ENCODE data around the gene ARHGEF10L.

ARHGEF10L gene

GRCh38 chr1:17596651-17597509 lies 57.4 kb downstream of the ARHGEF10L start:
- no peaks in the 10 kb centered on the region for H3K4me1 ChIP-seq (ENCODE audit: insufficient read depth, low read length)
- H3K9me3 ChIP-seq (ENCODE audit: insufficient read depth, low read depth, low read length), result no peaks in the 10 kb centered on the region
- no peak overlapping the region for H3K4me3 ChIP-seq (ENCODE audit: low read length)
- WGBS, result 88% methylated on average over 19 of the region's 19 CpGs
- H3K27ac ChIP-seq (ENCODE audit: low read depth, low read length), result no peak overlapping the region
- peaks cover 14% of the 10 kb centered on the region for H3K36me3 ChIP-seq (ENCODE audit: insufficient read depth, low read length)
- no peaks in the 10 kb centered on the region for H3K27me3 ChIP-seq (ENCODE audit: insufficient read depth, low read length)
- no peak overlapping the region for H3K9ac ChIP-seq (ENCODE audit: low read depth, low read length)

GRCh38 chr1:17597651-17598050 lies 58.2 kb downstream of the ARHGEF10L start:
- Histone ChIP-seq H3K27me3 (ENCODE audit: insufficient read depth, low read length) (no peaks in the 10 kb centered on the region), H3K27ac (ENCODE audit: low read depth, low read length) (no peak overlapping the region), H3K9me3 (ENCODE audit: insufficient read depth, low read depth, low read length) (no peaks in the 10 kb centered on the region), H3K36me3 (ENCODE audit: insufficient read depth, low read length) (peaks cover 14% of the 10 kb centered on the region), H3K9ac (ENCODE audit: low read depth, low read length) (no peak overlapping the region), H3K4me3 (ENCODE audit: low read length) (no peak overlapping the region), H3K4me1 (ENCODE audit: insufficient read depth, low read length) (no peaks in the 10 kb centered on the region)
- 94% methylated on average over 9 of the region's 9 CpGs for WGBS

- H3K27ac ChIP-seq (ENCODE audit: low read depth, low read length), result no peak overlapping the region
- WGBS, result 80% methylated on average over 3 of the region's 3 CpGs
These were observed 58.8 kb downstream of the ARHGEF10L start for GRCh38 chr1:17598251-17598650.

GRCh38 chr1:17599291-17599953 lies 59.9 kb downstream of the ARHGEF10L start:
- WGBS, result 94% methylated on average over 12 of the region's 12 CpGs

More at GRCh38 chr1:17598251-17598650, 58.8 kb downstream of the ARHGEF10L start:
- H3K4me3 ChIP-seq (ENCODE audit: low read length), result no peak overlapping the region
- peaks cover 10% of the 10 kb centered on the region; the same call in 1 of the 2 replicates for H3K36me3 ChIP-seq (ENCODE audit: insufficient read depth, low read length)
- no peaks in the 10 kb centered on the region for H3K4me1 ChIP-seq (ENCODE audit: insufficient read depth, low read length)
- H3K9ac ChIP-seq (ENCODE audit: low read depth, low read length), result no peak overlapping the region
- H3K9me3 ChIP-seq (ENCODE audit: insufficient read depth, low read depth, low read length), result no peaks in the 10 kb centered on the region
- H3K27me3 ChIP-seq (ENCODE audit: insufficient read depth, low read length), result no peaks in the 10 kb centered on the region

GRCh38 chr1:17599954-17600300 lies 60.4 kb downstream of the ARHGEF10L start:
- H3K4me3 ChIP-seq (ENCODE audit: low read length), result no peak overlapping the region
- H3K27me3 ChIP-seq (ENCODE audit: insufficient read depth, low read length), result no peaks in the 10 kb centered on the region
- WGBS, result 93% methylated on average over 5 of the region's 5 CpGs
- no peaks in the 10 kb centered on the region for H3K4me1 ChIP-seq (ENCODE audit: insufficient read depth, low read length)
- H3K27ac ChIP-seq (ENCODE audit: low read depth, low read length), result no peak overlapping the region
- peaks cover 9% of the 10 kb centered on the region; the same call in 1 of the 2 replicates for H3K36me3 ChIP-seq (ENCODE audit: insufficient read depth, low read length)
- no peaks in the 10 kb centered on the region for H3K9me3 ChIP-seq (ENCODE audit: insufficient read depth, low read depth, low read length)
- H3K9ac ChIP-seq (ENCODE audit: low read depth, low read length), result no peak overlapping the region

More at GRCh38 chr1:17599291-17599953, 59.9 kb downstream of the ARHGEF10L start:
- no peaks in the 10 kb centered on the region for H3K9me3 ChIP-seq (ENCODE audit: insufficient read depth, low read depth, low read length)
- no peak overlapping the region for H3K9ac ChIP-seq (ENCODE audit: low read depth, low read length)
- H3K36me3 ChIP-seq (ENCODE audit: insufficient read depth, low read length), result peaks cover 7% of the 10 kb centered on the region; the same call in 1 of the 2 replicates
- H3K27me3 ChIP-seq (ENCODE audit: insufficient read depth, low read length), result no peaks in the 10 kb centered on the region
- no peak overlapping the region for H3K4me3 ChIP-seq (ENCODE audit: low read length)
- H3K27ac ChIP-seq (ENCODE audit: low read depth, low read length), result no peak overlapping the region
- H3K4me1 ChIP-seq (ENCODE audit: insufficient read depth, low read length), result no peaks in the 10 kb centered on the region

GRCh38 chr1:17600321-17600720 lies 60.8 kb downstream of the ARHGEF10L start:
- H3K9ac ChIP-seq (ENCODE audit: low read depth, low read length), result no peak overlapping the region
- H3K27ac ChIP-seq (ENCODE audit: low read depth, low read length), result no peak overlapping the region
- H3K9me3 ChIP-seq (ENCODE audit: insufficient read depth, low read depth, low read length), result no peaks in the 10 kb centered on the region
- H3K27me3 ChIP-seq (ENCODE audit: insufficient read depth, low read length), result no peaks in the 10 kb centered on the region
- H3K4me1 ChIP-seq (ENCODE audit: insufficient read depth, low read length), result no peaks in the 10 kb centered on the region
- H3K4me3 ChIP-seq (ENCODE audit: low read length), result no peak overlapping the region
- peaks cover 9% of the 10 kb centered on the region; the same call in 1 of the 2 replicates for H3K36me3 ChIP-seq (ENCODE audit: insufficient read depth, low read length)
- 95% methylated on average over 6 of the region's 6 CpGs for WGBS

GRCh38 chr1:17601643-17602382 lies 62.3 kb downstream of the ARHGEF10L start:
- Histone ChIP-seq H3K9me3 (ENCODE audit: insufficient read depth, low read depth, low read length) (no peaks in the 10 kb centered on the region), H3K27me3 (ENCODE audit: insufficient read depth, low read length) (no peaks in the 10 kb centered on the region), H3K9ac (ENCODE audit: low read depth, low read length) (no peak overlapping the region), H3K4me1 (ENCODE audit: insufficient read depth, low read length) (no peaks in the 10 kb centered on the region), H3K36me3 (ENCODE audit: insufficient read depth, low read length) (peaks cover 18% of the 10 kb centered on the region; the same call in 1 of the 2 replicates), H3K27ac (ENCODE audit: low read depth, low read length) (no peak overlapping the region), H3K4me3 (ENCODE audit: low read length) (no peak overlapping the region)
- 95% methylated on average over 17 of the region's 17 CpGs for WGBS

GRCh38 chr1:17603091-17603841 lies 63.8 kb downstream of the ARHGEF10L start:
- WGBS, result 81% methylated on average over 26 of the region's 26 CpGs
- no peaks in the 10 kb centered on the region for H3K4me1 ChIP-seq (ENCODE audit: insufficient read depth, low read length)
- no peaks in the 10 kb centered on the region for H3K27me3 ChIP-seq (ENCODE audit: insufficient read depth, low read length)

GRCh38 chr1:17605582-17606344 lies 66.3 kb downstream of the ARHGEF10L start:
- H3K9ac ChIP-seq (ENCODE audit: low read depth, low read length), result no peak overlapping the region
- peaks cover 25% of the 10 kb centered on the region; the same call in 1 of the 2 replicates for H3K36me3 ChIP-seq (ENCODE audit: insufficient read depth, low read length)
- H3K27ac ChIP-seq (ENCODE audit: low read depth, low read length), result no peak overlapping the region
- no peaks in the 10 kb centered on the region for H3K4me1 ChIP-seq (ENCODE audit: insufficient read depth, low read length)
- H3K4me3 ChIP-seq (ENCODE audit: low read length), result no peak overlapping the region
- 96% methylated on average over 15 of the region's 15 CpGs for WGBS
- H3K9me3 ChIP-seq (ENCODE audit: insufficient read depth, low read depth, low read length), result no peaks in the 10 kb centered on the region
- no peaks in the 10 kb centered on the region for H3K27me3 ChIP-seq (ENCODE audit: insufficient read depth, low read length)

More at GRCh38 chr1:17603091-17603841, 63.8 kb downstream of the ARHGEF10L start:
- Histone ChIP-seq H3K4me3 (ENCODE audit: low read length) (no peak overlapping the region), H3K27ac (ENCODE audit: low read depth, low read length) (no peak overlapping the region), H3K36me3 (ENCODE audit: insufficient read depth, low read length) (peaks cover 25% of the 10 kb centered on the region; the same call in 1 of the 2 replicates), H3K9me3 (ENCODE audit: insufficient read depth, low read depth, low read length) (no peaks in the 10 kb centered on the region), H3K9ac (ENCODE audit: low read depth, low read length) (no peak overlapping the region)

All from HUES64 (cell line).